GM19395 (cell line): ENCODE measurements around the gene TSPAN2.
A peak's percentile ranks its signal among the peaks of the same experiment; 100 is the strongest.

Experiments
- ATAC-seq: cut with Tn5 transposase; IDR thresholded peaks from one replicate; pipeline ENCODE4 v1.9.1; 2021; ENCODE audit warnings: mild to moderate bottlenecking, moderate library complexity; ENCODE audit not compliant: unreplicated experiment

The TSPAN2 gene

GRCh38 chr1:115089420-115090185 is at the start of gene TSPAN2:
Gene TSPAN2 (minus strand): TSS chr1:115089503. CDS start chr1:115089432, 71 bp downstream.
- no peak for ATAC-seq

- ATAC-seq: peak; percentile 90
Measured at GRCh38 chr1:115138973-115139372, 49.7 kb upstream of the TSPAN2 start.

- no peak for ATAC-seq
Measured at GRCh38 chr1:115138271-115138670, 49.0 kb upstream of the TSPAN2 start.

- no peak for ATAC-seq
Measured at GRCh38 chr1:115137191-115137590, 47.9 kb upstream of the TSPAN2 start.

- no peak for ATAC-seq
Measured at GRCh38 chr1:115136706-115137105, 47.4 kb upstream of the TSPAN2 start.

- ATAC-seq: no peak
Measured at GRCh38 chr1:115136106-115136505, 46.8 kb upstream of the TSPAN2 start.

GRCh38 chr1:115135681-115136080 is 46.4 kb upstream of the TSPAN2 start:
- no peak for ATAC-seq

- no peak for ATAC-seq
Measured at GRCh38 chr1:115134850-115135480, 45.7 kb upstream of the TSPAN2 start.

- no peak for ATAC-seq
Measured at GRCh38 chr1:115134231-115134630, 44.9 kb upstream of the TSPAN2 start.

- ATAC-seq: no peak
Measured at GRCh38 chr1:115133440-115133839, 44.1 kb upstream of the TSPAN2 start.

GRCh38 chr1:115130786-115131185 is 41.5 kb upstream of the TSPAN2 start:
- ATAC-seq: no peak

- ATAC-seq: no peak
Measured at GRCh38 chr1:115129071-115129640, 39.9 kb upstream of the TSPAN2 start.

GRCh38 chr1:115127539-115127938 is 38.2 kb upstream of the TSPAN2 start:
- no peak for ATAC-seq

- no peak for ATAC-seq
Measured at GRCh38 chr1:115126516-115126915, 37.2 kb upstream of the TSPAN2 start.

GRCh38 chr1:115123116-115123515 is 33.8 kb upstream of the TSPAN2 start:
- ATAC-seq: no peak

- ATAC-seq: no peak
Measured at GRCh38 chr1:115121793-115122192, 32.5 kb upstream of the TSPAN2 start.

- ATAC-seq: no peak
Measured at GRCh38 chr1:115120296-115120695, 31.0 kb upstream of the TSPAN2 start.

GRCh38 chr1:115118611-115119010 is 29.3 kb upstream of the TSPAN2 start:
- no peak for ATAC-seq

GRCh38 chr1:115118086-115118485 is 28.8 kb upstream of the TSPAN2 start:
- ATAC-seq: no peak

- no peak for ATAC-seq
Measured at GRCh38 chr1:115117298-115117697, 28.0 kb upstream of the TSPAN2 start.

- ATAC-seq: no peak
Measured at GRCh38 chr1:115116512-115116911, 27.2 kb upstream of the TSPAN2 start.

- ATAC-seq: no peak
Measured at GRCh38 chr1:115115521-115116161, 26.3 kb upstream of the TSPAN2 start.
